H9 (cell line): Measurements from ENCODE around the gene STXBP6. TPM values are rescaled to one million over a fixed set of nuclear protein-coding genes. Genes with fewer than 3 reads are reported as not detected.
"Not testable (repeated sequence)": the region's sequence is repeated elsewhere in the genome, so short reads cannot be mapped to it uniquely, and the experiment has no call there.

Experiments
- DNase-seq: peaks from one replicate; pipeline ENCODE4 v3.0.0-alpha.2; 2017
- H2AFZ ChIP-seq: one replicate; pipeline ENCODE4 v1.6.1; 2013; ENCODE audit warnings: mild to moderate bottlenecking, low read length, control low read depth, moderate library complexity
- H2AK5ac ChIP-seq: 2 replicates; pipeline ENCODE4 v1.6.1; 2013; ENCODE audit warnings: low read length, control low read depth, mixed read lengths; ENCODE audit not compliant: insufficient read length
- H2BK120ac ChIP-seq: one replicate; pipeline ENCODE4 v1.6.1; 2013; ENCODE audit warnings: low read depth, mild to moderate bottlenecking, low read length, control low read depth, inconsistent platforms; ENCODE audit not compliant: poor library complexity, severe bottlenecking
- H2BK12ac ChIP-seq: 2 replicates; pipeline ENCODE4 v1.6.1; 2013; ENCODE audit warnings: low read length, control low read depth, mixed read lengths, low read depth; ENCODE audit not compliant: insufficient read length
- H2BK15ac ChIP-seq: 2 replicates; pipeline ENCODE4 v1.6.1; 2013; ENCODE audit warnings: low read depth, low read length, control low read depth
- H2BK20ac ChIP-seq: one replicate; pipeline ENCODE4 v1.6.1; 2013; ENCODE audit warnings: low read depth, mild to moderate bottlenecking, low read length, control low read depth, inconsistent platforms; ENCODE audit not compliant: poor library complexity, severe bottlenecking
- H2BK5ac ChIP-seq: 2 replicates; pipeline ENCODE4 v1.6.1; 2013; ENCODE audit warnings: low read length, control low read depth, mixed read lengths; ENCODE audit not compliant: insufficient read length
- H3K14ac ChIP-seq: 2 replicates; pipeline ENCODE4 v1.6.1; 2013; ENCODE audit warnings: low read length, control low read depth; ENCODE audit not compliant: insufficient read depth
- H3K18ac ChIP-seq: 2 replicates; pipeline ENCODE4 v1.6.1; 2013; ENCODE audit warnings: low read depth, mild to moderate bottlenecking, mixed read lengths, low read length, control low read depth; ENCODE audit not compliant: insufficient read length
- H3K23ac ChIP-seq: 2 replicates; pipeline ENCODE4 v1.6.1; 2013; ENCODE audit warnings: low read length, control low read depth, mixed read lengths, low read depth; ENCODE audit not compliant: insufficient read length
- H3K23me2 ChIP-seq: 2 replicates; pipeline ENCODE4 v1.6.1; 2013; ENCODE audit warnings: low read depth, mild to moderate bottlenecking, mixed read lengths, low read length, control low read depth; ENCODE audit not compliant: insufficient read length, poor library complexity, severe bottlenecking
- H3K27ac ChIP-seq: 2 replicates; pipeline ENCODE4 v1.5.1; 2013; ENCODE audit warnings: low read length, control low read depth, mixed read lengths, low read depth; ENCODE audit not compliant: insufficient read length
- H3K27me3 ChIP-seq: 2 replicates; pipeline ENCODE4 v1.6.1; 2013; ENCODE audit warnings: low read length, control low read depth, inconsistent platforms; ENCODE audit not compliant: insufficient read depth
- H3K4ac ChIP-seq: 2 replicates; pipeline ENCODE4 v1.6.1; 2013; ENCODE audit warnings: low read depth, mild to moderate bottlenecking, control low read depth, inconsistent platforms, low read length, moderate library complexity
- H3K4me1 ChIP-seq: 2 replicates; pipeline ENCODE4 v1.6.1; 2013; ENCODE audit warnings: low read length, control low read depth, inconsistent platforms; ENCODE audit not compliant: insufficient read depth
- H3K4me2 ChIP-seq: 2 replicates; pipeline ENCODE4 v1.6.1; 2013; ENCODE audit warnings: low read length, control low read depth, mixed read lengths; ENCODE audit not compliant: insufficient read length, insufficient read depth
- H3K56ac ChIP-seq: 2 replicates; pipeline ENCODE4 v1.6.1; 2013; ENCODE audit warnings: low read depth, mild to moderate bottlenecking, mixed read lengths, low read length, control low read depth; ENCODE audit not compliant: insufficient read length
- H3K79me1 ChIP-seq: 2 replicates; pipeline ENCODE4 v1.6.1; 2013; ENCODE audit warnings: low read depth, mild to moderate bottlenecking, moderate library complexity, low read length, control low read depth, inconsistent platforms; ENCODE audit not compliant: insufficient read depth, poor library complexity, severe bottlenecking
- H3K79me2 ChIP-seq: 2 replicates; pipeline ENCODE4 v1.6.1; 2013; ENCODE audit warnings: low read length, control low read depth, inconsistent platforms; ENCODE audit not compliant: insufficient read depth
- H3K9ac ChIP-seq: 2 replicates; pipeline ENCODE4 v1.6.1; 2013; ENCODE audit warnings: low read length, control low read depth, mixed read lengths; ENCODE audit not compliant: insufficient read length; ENCODE audit errors: extremely low read depth
- H3K9me3 ChIP-seq: one replicate; pipeline ENCODE4 v1.6.1; 2013; ENCODE audit warnings: low read depth, low read length, inconsistent platforms; ENCODE audit not compliant: control insufficient read depth
- H3T11ph ChIP-seq: one replicate; pipeline ENCODE4 v1.6.1; 2013; ENCODE audit warnings: mild to moderate bottlenecking, low read length, control low read depth, inconsistent platforms
- H4K20me1 ChIP-seq: one replicate; pipeline ENCODE4 v1.6.1; 2013; ENCODE audit not compliant: control insufficient read depth, insufficient read length, insufficient read depth
- H4K5ac ChIP-seq: 2 replicates; pipeline ENCODE4 v1.6.1; 2013; ENCODE audit warnings: low read depth, mild to moderate bottlenecking, mixed read lengths, low read length, control low read depth; ENCODE audit not compliant: insufficient read length
- H4K8ac ChIP-seq: replicated peaks from 2 replicates; pipeline ENCODE4 v1.6.1; 2013; ENCODE audit warnings: low read length, control low read depth, mixed read lengths, low read depth; ENCODE audit not compliant: insufficient read length
- H4K91ac ChIP-seq: 2 replicates; pipeline ENCODE4 v1.6.1; 2013; ENCODE audit warnings: low read depth, mild to moderate bottlenecking, moderate library complexity, mixed read lengths, low read length, control low read depth; ENCODE audit not compliant: insufficient read length
- H3K27ac Mint-ChIP-seq, 3 experiments: 2 replicates in 2 of 3; 3 replicates in 1 of 3; pipeline ENCODE4 v1.8.0; 2020 to 2021; ENCODE audit warnings: mixed read lengths in 3 of 3, mild to moderate bottlenecking in 1 of 3, moderate library complexity in 1 of 3
- H3K27me3 Mint-ChIP-seq: 2 replicates; pipeline ENCODE4 v1.8.0; 2021; ENCODE audit warnings: low read depth, mild to moderate bottlenecking, moderate library complexity, mixed read lengths
- H3K36me3 Mint-ChIP-seq, 3 experiments: 2 replicates in 2 of 3; 3 replicates in 1 of 3; pipeline ENCODE4 v1.8.0; 2020 to 2021; ENCODE audit warnings: low read depth in 3 of 3, mixed read lengths in 3 of 3; ENCODE audit not compliant: insufficient read depth in 1 of 3
- H3K4me1 Mint-ChIP-seq, 2 experiments: 2 replicates each; pipeline ENCODE4 v1.8.0; 2020; ENCODE audit warnings: mixed read lengths in 2 of 2
- H3K4me3 Mint-ChIP-seq, 2 experiments: 2 replicates in 1 of 2; 3 replicates in 1 of 2; pipeline ENCODE4 v1.8.0; 2020 to 2021; ENCODE audit warnings: mild to moderate bottlenecking in 2 of 2, mixed read lengths in 2 of 2, moderate library complexity in 1 of 2
- H3K9me3 Mint-ChIP-seq, 2 experiments: 2 replicates in 1 of 2; 3 replicates in 1 of 2; pipeline ENCODE4 v1.8.0; 2020; ENCODE audit warnings: mild to moderate bottlenecking in 2 of 2, mixed read lengths in 2 of 2, moderate library complexity in 1 of 2
- WGBS: extraction: QIAGEN DNeasy Blood & Tissue Kit; methylation state at CpG from one replicate; pipeline ENCODE4 v1.1.7; 2013; ENCODE audit warnings: missing lambda C conversion rate, low lambda C conversion rate, mixed read lengths; ENCODE audit not compliant: insufficient read length; ENCODE audit errors: extremely low coverage; 5-methylcytosine and 5-hydroxymethylcytosine counted together
- total RNA-seq: library from RNA; stranded (reverse); gene quantifications from 2 replicates; pipeline ENCODE4 v1.2.1, GENCODE V29; 2021
- TF ChIP-seq, protein P1 (sequence below): fragments of 200-600 bp; sonication (generic); conservative IDR thresholded peaks from 3 replicates; pipeline ENCODE4 v1.8.0; 2021; ENCODE audit warnings: antibody characterized with exemption, mild to moderate bottlenecking

STXBP6 gene
- total RNA-seq, 1 experiment from 2014 or later, result 3.6 TPM

- H3K18ac ChIP-seq, result no peak overlapping the region
- H2BK12ac ChIP-seq, result no peak overlapping the region
- H4K20me1 ChIP-seq, result no peaks in the 10 kb centered on the region
- no peak overlapping the region for H2BK5ac ChIP-seq
- DNase-seq, result no peak
- H3K23ac ChIP-seq, result no peak overlapping the region
- H3K23me2 ChIP-seq, result no peaks in the 10 kb centered on the region
- H3K27me3 Mint-ChIP-seq, result 0 out of 2 replicates have a peak, but pooled peaks cover 1% of the 10 kb centered on the region
- no peak overlapping the region for H4K8ac ChIP-seq
- H3K79me1 ChIP-seq, result no peaks in the 10 kb centered on the region
- no peak overlapping the region for H2AK5ac ChIP-seq
- H3K9me3 Mint-ChIP-seq, result no peaks in the 10 kb centered on the region
- H2BK20ac ChIP-seq, result no peak overlapping the region
- H3K4me3 Mint-ChIP-seq, result no peak overlapping the region
- no peak overlapping the region for H2BK15ac ChIP-seq
- no peaks in the 10 kb centered on the region for H3K9me3 ChIP-seq
- no peak overlapping the region for H3K14ac ChIP-seq
- H3K27ac Mint-ChIP-seq, result no peak overlapping the region
- H3K4me2 ChIP-seq, result no peak overlapping the region
- H3K36me3 Mint-ChIP-seq, result no peaks in the 10 kb centered on the region
- H2BK120ac ChIP-seq, result no peak overlapping the region
- H3K4ac ChIP-seq, result no peak overlapping the region
- H3K79me2 ChIP-seq, result no peaks in the 10 kb centered on the region
- H3K27me3 ChIP-seq, result no peaks in the 10 kb centered on the region
- WGBS, result no CpG with 5 or more reads among the region's 10 CpGs
- no peaks in the 10 kb centered on the region; the same call in 1 of the 2 replicates for H3K4me1 ChIP-seq
- H2AFZ ChIP-seq, result no peak overlapping the region
- H3K4me1 Mint-ChIP-seq, result peaks cover 6 to 9% of the 10 kb centered on the region in 2 experiments
- H4K5ac ChIP-seq, result no peak overlapping the region
- TF ChIP-seq, protein P1, sequence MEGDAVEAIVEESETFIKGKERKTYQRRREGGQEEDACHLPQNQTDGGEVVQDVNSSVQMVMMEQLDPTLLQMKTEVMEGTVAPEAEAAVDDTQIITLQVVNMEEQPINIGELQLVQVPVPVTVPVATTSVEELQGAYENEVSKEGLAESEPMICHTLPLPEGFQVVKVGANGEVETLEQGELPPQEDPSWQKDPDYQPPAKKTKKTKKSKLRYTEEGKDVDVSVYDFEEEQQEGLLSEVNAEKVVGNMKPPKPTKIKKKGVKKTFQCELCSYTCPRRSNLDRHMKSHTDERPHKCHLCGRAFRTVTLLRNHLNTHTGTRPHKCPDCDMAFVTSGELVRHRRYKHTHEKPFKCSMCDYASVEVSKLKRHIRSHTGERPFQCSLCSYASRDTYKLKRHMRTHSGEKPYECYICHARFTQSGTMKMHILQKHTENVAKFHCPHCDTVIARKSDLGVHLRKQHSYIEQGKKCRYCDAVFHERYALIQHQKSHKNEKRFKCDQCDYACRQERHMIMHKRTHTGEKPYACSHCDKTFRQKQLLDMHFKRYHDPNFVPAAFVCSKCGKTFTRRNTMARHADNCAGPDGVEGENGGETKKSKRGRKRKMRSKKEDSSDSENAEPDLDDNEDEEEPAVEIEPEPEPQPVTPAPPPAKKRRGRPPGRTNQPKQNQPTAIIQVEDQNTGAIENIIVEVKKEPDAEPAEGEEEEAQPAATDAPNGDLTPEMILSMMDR, result no peak
- no peak overlapping the region for H4K91ac ChIP-seq
- H3K27ac ChIP-seq, result no peak overlapping the region
- H3K56ac ChIP-seq, result no peak overlapping the region
- H3T11ph ChIP-seq, result no peak overlapping the region
- H3K9ac ChIP-seq, result no peak overlapping the region
These were observed 245.9 kb downstream of the STXBP6 start for GRCh38 chr14:24803933-24804494.

- not testable (repeated sequence) for H3T11ph ChIP-seq, H3K4me2 ChIP-seq, H4K20me1 ChIP-seq, H3K9me3 Mint-ChIP-seq, H3K79me2 ChIP-seq, H3K14ac ChIP-seq, H3K27me3 ChIP-seq, H2AK5ac ChIP-seq, H3K9ac ChIP-seq, H2BK20ac ChIP-seq, H3K27me3 Mint-ChIP-seq, H4K8ac ChIP-seq, H2BK5ac ChIP-seq, H3K4me1 ChIP-seq, H3K23me2 ChIP-seq, H3K27ac ChIP-seq, H3K36me3 Mint-ChIP-seq, H2BK12ac ChIP-seq, H3K27ac Mint-ChIP-seq, H2BK15ac ChIP-seq, H3K79me1 ChIP-seq, H3K23ac ChIP-seq, H3K18ac ChIP-seq, H4K91ac ChIP-seq, H4K5ac ChIP-seq, DNase-seq, H3K4me3 Mint-ChIP-seq, H3K9me3 ChIP-seq, H2BK120ac ChIP-seq, H3K4ac ChIP-seq, H3K56ac ChIP-seq, H2AFZ ChIP-seq
- peaks cover 8 to 12% of the 10 kb centered on the region in 2 experiments for H3K4me1 Mint-ChIP-seq
- WGBS, result no CpG with 5 or more reads among the region's 10 CpGs
These were observed 246.5 kb downstream of the STXBP6 start for GRCh38 chr14:24803426-24803825.
